Stimulated activated CD4-positive, alpha-beta T cell treated with anti-CD3 and anti-CD28 coated beads, TNF-alpha, amount 100 ng/mL, for 48 hours (primary cell): ENCODE data around the gene GGT6.

Source experiments
- DNase-seq, 3 donors: peaks; one replicate each; pipeline ENCODE4 v3.0.0-alpha.2; 2020; ENCODE audit warnings: low read depth in 3 of 3

GGT6 gene

GRCh38 chr17:4507361-4508111, 52.8 kb downstream of the GGT6 start:
- DNase-seq = no peak
